Measurements from ENCODE around the gene RPH3AL. TPM values are rescaled to one million over a fixed set of nuclear protein-coding genes. Genes with fewer than 3 reads are reported as not detected.
A peak's percentile ranks its signal among the peaks of the same experiment; 100 is the strongest.

The RPH3AL gene
- total and polyA plus RNA-seq, 12 donors, result 3.6 to 11.1 (median 6.0) TPM

DNA sequence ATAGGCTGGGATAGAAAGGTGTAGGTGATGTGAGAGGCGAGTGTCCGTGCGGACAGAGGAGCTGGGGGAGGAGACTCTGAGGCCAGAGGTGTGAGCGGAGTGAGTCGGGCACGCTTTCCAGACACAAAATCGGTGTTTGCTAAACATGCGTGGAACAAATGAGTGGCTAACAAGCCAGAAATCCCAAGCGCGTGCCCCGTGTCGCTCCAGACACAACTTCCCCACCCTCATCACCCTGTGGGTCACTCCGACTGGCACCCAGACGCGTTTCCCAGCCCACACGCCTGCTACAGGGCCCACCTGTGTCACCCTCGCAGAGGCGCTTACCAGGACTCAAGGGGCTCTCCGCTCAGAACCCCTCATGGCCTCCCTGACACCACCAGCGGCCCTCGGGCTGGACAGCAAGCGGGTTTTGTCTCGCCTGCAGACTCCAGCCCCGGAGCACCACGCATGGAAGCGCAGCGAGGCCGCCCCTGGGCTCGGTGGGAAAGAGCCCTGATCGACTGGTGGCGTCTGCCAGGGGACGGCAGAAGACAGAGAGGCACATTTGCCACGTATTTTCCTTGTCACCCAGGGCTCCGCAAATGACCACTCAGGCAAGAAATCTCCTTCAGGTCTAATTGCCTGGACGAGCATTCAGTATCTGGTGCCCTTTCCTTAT, 6.0 kb upstream of the RPH3AL start:
- no peak overlapping the region for H3K27ac ChIP-seq
- peaks cover 0 to 12% (median 4%) of the 10 kb centered on the region in 9 donors for H3K4me1 ChIP-seq
- 91% methylated on average over 35 of the region's 35 CpGs for WGBS, 2 donors
- no peak for TF ChIP-seq CTCF (IDR thresholded peaks at IDR 0.05)
- DNase-seq, result no peak
- H3K36me3 ChIP-seq, result no peaks in the 10 kb centered on the region
- H3K9me3 ChIP-seq, result no peaks in the 10 kb centered on the region
- no peak overlapping the region for H3K4me3 ChIP-seq
- no peaks in the 10 kb centered on the region for H3K27me3 ChIP-seq
- intact Hi-C loops (cut with DNase I), result no loop called here
- peak in 1 of 8 donors; percentile 11 for ATAC-seq

GRCh38 chr17:357644-358043, 5.0 kb upstream of the RPH3AL start:
- no peak for TF ChIP-seq CTCF (IDR thresholded peaks at IDR 0.05)
- Histone ChIP-seq H3K36me3 (no peaks in the 10 kb centered on the region), H3K27ac (peak overlapping the region in 2 of 10 donors; percentile 4 to 19), H3K27me3 (no peaks in the 10 kb centered on the region), H3K4me3 (no peak overlapping the region), H3K9me3 (no peaks in the 10 kb centered on the region), H3K4me1 (peaks cover 0 to 22% (median 14%) of the 10 kb centered on the region in 9 donors)
- DNase-seq (no peak), ATAC-seq (no peak)
- 55 to 57% methylated on average over 14 of the region's 14 CpGs for WGBS, 2 donors
- intact Hi-C loops (cut with DNase I), result no loop called here

DNA sequence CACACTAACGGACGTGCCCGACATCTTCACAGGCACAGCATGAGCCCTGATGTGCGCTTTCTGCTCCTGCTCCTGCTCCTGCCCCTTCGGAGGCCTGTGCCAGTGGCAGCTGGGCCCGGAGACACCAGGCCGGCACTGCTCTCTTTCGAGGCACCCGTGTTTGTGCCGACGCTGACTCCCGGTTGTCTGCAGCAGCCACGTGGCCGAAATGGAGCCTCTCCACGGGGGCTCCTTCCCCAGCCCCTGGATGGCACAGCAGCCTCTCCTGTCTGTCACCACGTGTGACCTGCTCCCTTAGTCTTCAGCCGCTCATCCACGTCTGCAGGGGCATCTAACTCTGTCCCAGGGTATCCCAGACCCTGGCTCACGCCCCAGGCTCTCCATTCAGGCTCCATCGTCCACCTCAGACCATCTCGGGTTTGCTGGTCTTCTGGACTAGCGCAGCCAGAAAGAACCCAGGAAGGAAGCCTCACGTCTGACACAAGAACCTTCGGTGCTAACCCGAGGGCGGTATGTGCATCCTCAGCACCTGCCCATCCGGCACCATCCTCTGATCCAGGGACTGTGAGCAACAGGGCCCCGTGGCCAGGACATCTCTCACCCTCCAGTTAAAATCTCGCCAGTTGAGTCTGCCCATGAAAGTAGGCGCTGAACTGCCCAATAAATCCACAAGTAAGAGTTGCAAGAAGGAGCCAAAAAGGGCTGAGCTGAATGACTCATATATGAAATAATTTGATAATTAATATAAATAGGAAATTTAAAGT, 4.2 kb upstream of the RPH3AL start:
- Histone ChIP-seq H3K27me3 (no peaks in the 10 kb centered on the region), H3K4me1 (peaks cover 4 to 30% (median 21%) of the 10 kb centered on the region in 9 donors), H3K9me3 (no peaks in the 10 kb centered on the region), H3K36me3 (no peaks in the 10 kb centered on the region), H3K27ac (no peak overlapping the region), H3K4me3 (no peak overlapping the region)
- WGBS, 2 donors, result 91 to 93% methylated on average over 30 of the region's 30 CpGs
- no peak for ATAC-seq
- no peak for DNase-seq
- no peak for TF ChIP-seq CTCF (IDR thresholded peaks at IDR 0.05)
- intact Hi-C loops (cut with DNase I), result no loop called here

DNA sequence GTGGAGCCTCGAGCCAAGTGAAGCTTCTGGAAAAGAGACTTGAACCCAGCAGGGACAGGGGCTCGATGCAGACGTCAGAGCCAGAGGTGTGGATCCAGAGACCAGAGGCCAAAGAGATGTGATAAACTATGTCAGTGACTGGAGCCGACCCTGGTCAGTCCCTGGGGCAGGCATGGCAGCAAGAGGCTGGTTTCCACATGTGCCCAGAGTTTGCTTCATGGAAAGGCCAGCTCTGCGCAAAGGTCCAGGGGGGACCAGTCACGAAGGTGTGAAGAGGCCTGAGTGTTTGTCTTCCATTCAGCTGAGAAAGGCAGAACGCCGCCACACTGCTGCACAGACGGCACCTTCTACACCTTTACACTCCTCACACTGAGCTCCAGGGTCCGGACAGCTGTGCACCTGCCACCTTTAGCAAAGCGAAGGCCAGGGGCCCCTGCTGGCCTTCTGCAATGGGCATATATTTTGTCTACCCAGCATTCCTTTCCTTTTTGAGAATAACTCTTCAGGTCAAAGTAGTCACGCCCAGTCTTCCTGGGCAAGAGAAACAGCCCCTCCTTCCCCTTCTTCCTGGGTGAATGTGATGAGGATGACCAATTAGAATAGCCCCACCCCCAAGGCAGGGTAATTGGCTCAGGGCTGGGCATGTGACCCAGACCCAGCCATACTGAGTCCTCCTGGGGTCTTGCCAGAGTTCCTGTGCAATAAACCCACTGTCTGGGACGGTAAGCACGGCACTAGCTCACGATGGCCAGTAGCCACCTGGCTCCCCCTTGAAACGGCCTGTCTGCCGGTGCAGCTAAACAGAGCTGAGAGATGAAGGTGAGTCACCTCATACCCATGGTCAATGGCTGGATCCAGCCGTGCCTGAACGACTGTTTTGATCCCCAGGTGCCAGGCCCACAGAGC, 2.3 kb upstream of the RPH3AL start:
- H3K27ac ChIP-seq, result peak overlapping the region in 1 of 10 donors; percentile 87
- H3K9me3 ChIP-seq, result no peaks in the 10 kb centered on the region
- no peak for TF ChIP-seq CTCF (IDR thresholded peaks at IDR 0.05)
- peaks cover 14 to 50% (median 38%) of the 10 kb centered on the region in 9 donors for H3K4me1 ChIP-seq
- H3K36me3 ChIP-seq, result no peaks in the 10 kb centered on the region
- DNase-seq (no peak), ATAC-seq (no peak)
- intact Hi-C loops (cut with DNase I), result no loop called here
- WGBS, 2 donors, result 88% methylated on average over 19 of the region's 19 CpGs
- H3K4me3 ChIP-seq, result no peak overlapping the region
- no peaks in the 10 kb centered on the region for H3K27me3 ChIP-seq

All from heart right ventricle (tissue), 16 donors.